Measurements from ENCODE around the gene LARGE1.

Gene LARGE1

GRCh38 chr22:33774781-33775180 is 145.5 kb downstream of the LARGE1 start:
- DNase-seq (ENCODE audit: low read depth), result no peak

- DNase-seq (ENCODE audit: low read depth), result no peak
Measured at GRCh38 chr22:33772745-33773144, 147.5 kb downstream of the LARGE1 start.

GRCh38 chr22:33771136-33771535 is 149.1 kb downstream of the LARGE1 start:
- no peak for DNase-seq (ENCODE audit: low read depth)

- DNase-seq (ENCODE audit: low read depth), result no peak
Measured at GRCh38 chr22:33770723-33771122, 149.6 kb downstream of the LARGE1 start.

GRCh38 chr22:33766091-33766490 is 154.2 kb downstream of the LARGE1 start:
- DNase-seq (ENCODE audit: low read depth), result no peak

- no peak for DNase-seq (ENCODE audit: low read depth)
Measured at GRCh38 chr22:33758961-33759360, 161.3 kb downstream of the LARGE1 start.

GRCh38 chr22:33757802-33758483 is 162.3 kb downstream of the LARGE1 start:
- DNase-seq (ENCODE audit: low read depth), result no peak

GRCh38 chr22:33757041-33757801 is 163.1 kb downstream of the LARGE1 start:
- DNase-seq (ENCODE audit: low read depth), result no peak

- DNase-seq (ENCODE audit: low read depth), result no peak
Measured at GRCh38 chr22:33756508-33756949, 163.7 kb downstream of the LARGE1 start.

GRCh38 chr22:33748714-33749113 is 171.6 kb downstream of the LARGE1 start:
- no peak for DNase-seq (ENCODE audit: low read depth)

- DNase-seq (ENCODE audit: low read depth), result no peak
Measured at GRCh38 chr22:33747576-33748180, 172.6 kb downstream of the LARGE1 start.

GRCh38 chr22:33747029-33747428 is 173.2 kb downstream of the LARGE1 start:
- DNase-seq (ENCODE audit: low read depth), result no peak

- DNase-seq (ENCODE audit: low read depth), result no peak
Measured at GRCh38 chr22:33746501-33746928, 173.8 kb downstream of the LARGE1 start.

GRCh38 chr22:33745501-33745900 is 174.8 kb downstream of the LARGE1 start:
- no peak for DNase-seq (ENCODE audit: low read depth)

GRCh38 chr22:33743756-33744155 is 176.5 kb downstream of the LARGE1 start:
- no peak for DNase-seq (ENCODE audit: low read depth)

GRCh38 chr22:33741025-33741424 is 179.3 kb downstream of the LARGE1 start:
- no peak for DNase-seq (ENCODE audit: low read depth)

- DNase-seq (ENCODE audit: low read depth), result no peak
Measured at GRCh38 chr22:33739516-33739915, 180.8 kb downstream of the LARGE1 start.

GRCh38 chr22:33737662-33738061 is 182.6 kb downstream of the LARGE1 start:
- DNase-seq (ENCODE audit: low read depth), result no peak

GRCh38 chr22:33735978-33736377 is 184.3 kb downstream of the LARGE1 start:
- no peak for DNase-seq (ENCODE audit: low read depth)

GRCh38 chr22:33728847-33729246 is 191.4 kb downstream of the LARGE1 start:
- no peak for DNase-seq (ENCODE audit: low read depth)

GRCh38 chr22:33726294-33726734 is 194.0 kb downstream of the LARGE1 start:
- no peak for DNase-seq (ENCODE audit: low read depth)

GRCh38 chr22:33723915-33724314 is 196.4 kb downstream of the LARGE1 start:
- no peak for DNase-seq (ENCODE audit: low read depth)

GRCh38 chr22:33722816-33723215 is 197.5 kb downstream of the LARGE1 start:
- DNase-seq (ENCODE audit: low read depth), result no peak
